ENCODE measurements around the gene C22orf39. TPM values are rescaled to one million over a fixed set of nuclear protein-coding genes. Genes with fewer than 3 reads are reported as not detected.

The C22orf39 gene
- total RNA-seq, 4 donors from 2014 or later = 46.8 to 47.9 (median 47.1) TPM

DNA sequence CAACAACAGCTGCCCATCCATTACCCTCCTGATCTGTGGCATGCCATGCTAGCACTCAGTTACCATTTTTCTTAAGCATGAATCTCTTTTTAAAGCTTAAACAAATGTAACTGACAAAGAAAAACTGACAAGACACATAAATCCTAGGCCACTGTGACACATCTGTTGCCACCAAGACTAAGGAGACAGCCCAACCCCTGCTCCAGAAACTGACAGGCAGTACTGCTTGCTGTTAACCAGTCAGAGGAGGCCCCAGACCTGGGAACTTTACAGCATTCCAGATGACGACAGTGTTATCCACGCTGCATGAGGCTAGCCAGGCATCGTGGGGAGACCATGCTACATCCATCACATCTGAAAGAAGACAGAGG is 49.8 kb downstream of the C22orf39 start:
- Histone ChIP-seq H3K4me3 (no peak overlapping the region), H3K36me3 (peaks cover 0 to 86% (median 0%) of the 10 kb centered on the region in 3 donors), H3K27me3 (no peaks in the 10 kb centered on the region), H3K4me1 (no peaks in the 10 kb centered on the region), H3K27ac (no peak overlapping the region), H3K9me3 (no peaks in the 10 kb centered on the region)
- TF ChIP-seq, protein P1, sequence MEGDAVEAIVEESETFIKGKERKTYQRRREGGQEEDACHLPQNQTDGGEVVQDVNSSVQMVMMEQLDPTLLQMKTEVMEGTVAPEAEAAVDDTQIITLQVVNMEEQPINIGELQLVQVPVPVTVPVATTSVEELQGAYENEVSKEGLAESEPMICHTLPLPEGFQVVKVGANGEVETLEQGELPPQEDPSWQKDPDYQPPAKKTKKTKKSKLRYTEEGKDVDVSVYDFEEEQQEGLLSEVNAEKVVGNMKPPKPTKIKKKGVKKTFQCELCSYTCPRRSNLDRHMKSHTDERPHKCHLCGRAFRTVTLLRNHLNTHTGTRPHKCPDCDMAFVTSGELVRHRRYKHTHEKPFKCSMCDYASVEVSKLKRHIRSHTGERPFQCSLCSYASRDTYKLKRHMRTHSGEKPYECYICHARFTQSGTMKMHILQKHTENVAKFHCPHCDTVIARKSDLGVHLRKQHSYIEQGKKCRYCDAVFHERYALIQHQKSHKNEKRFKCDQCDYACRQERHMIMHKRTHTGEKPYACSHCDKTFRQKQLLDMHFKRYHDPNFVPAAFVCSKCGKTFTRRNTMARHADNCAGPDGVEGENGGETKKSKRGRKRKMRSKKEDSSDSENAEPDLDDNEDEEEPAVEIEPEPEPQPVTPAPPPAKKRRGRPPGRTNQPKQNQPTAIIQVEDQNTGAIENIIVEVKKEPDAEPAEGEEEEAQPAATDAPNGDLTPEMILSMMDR (IDR thresholded peaks at IDR 0.05) = no peak
- TF ChIP-seq POLR2A (IDR thresholded peaks at IDR 0.05) = no peak
- no peak for DNase-seq

DNA sequence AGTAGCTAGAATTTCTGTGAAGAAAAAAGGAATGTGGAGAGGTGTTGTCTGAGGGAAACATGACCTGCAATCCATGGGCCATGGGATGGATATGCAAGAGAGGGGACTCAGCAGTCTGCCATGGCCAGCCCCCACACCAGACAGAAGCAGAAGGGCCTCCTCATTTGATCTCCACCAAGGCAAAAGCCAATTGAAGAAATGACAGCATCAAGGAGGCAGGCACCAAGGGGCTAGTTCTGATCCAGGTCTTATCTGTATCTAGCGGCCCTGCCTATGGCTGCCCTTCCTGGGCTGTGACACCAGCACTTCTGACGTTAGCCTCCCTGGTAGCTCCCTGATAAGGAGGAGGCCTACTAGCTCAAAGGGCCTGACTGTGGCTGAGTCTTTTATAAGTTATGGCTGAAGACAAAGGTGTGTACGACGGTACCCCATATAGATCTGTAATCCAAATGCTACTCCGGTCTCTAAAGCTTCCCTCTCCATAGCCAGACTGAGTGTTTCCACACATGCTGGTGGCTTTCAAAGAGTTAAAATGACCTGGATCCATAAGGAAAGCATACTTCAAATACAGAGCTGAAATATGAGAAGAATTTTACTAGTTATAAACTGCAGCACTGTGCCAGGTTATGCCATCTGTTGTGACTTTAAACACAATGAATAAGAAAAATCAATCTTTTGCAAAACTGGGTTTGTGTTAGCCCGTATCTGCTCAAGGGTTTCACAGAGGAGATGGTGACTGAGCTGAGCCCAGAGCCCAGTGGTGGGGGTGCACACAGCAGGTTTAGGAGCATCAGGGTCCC is 50.4 kb downstream of the C22orf39 start:
- DNase-seq = no peak
- Histone ChIP-seq H3K4me1 (no peaks in the 10 kb centered on the region), H3K27ac (no peak overlapping the region), H3K4me3 (no peak overlapping the region), H3K27me3 (no peaks in the 10 kb centered on the region), H3K36me3 (peaks cover 0 to 92% (median 0%) of the 10 kb centered on the region in 3 donors), H3K9me3 (no peaks in the 10 kb centered on the region)
- no peak for TF ChIP-seq POLR2A (IDR thresholded peaks at IDR 0.05)
- TF ChIP-seq, protein P1 (IDR thresholded peaks at IDR 0.05) = no peak

DNA sequence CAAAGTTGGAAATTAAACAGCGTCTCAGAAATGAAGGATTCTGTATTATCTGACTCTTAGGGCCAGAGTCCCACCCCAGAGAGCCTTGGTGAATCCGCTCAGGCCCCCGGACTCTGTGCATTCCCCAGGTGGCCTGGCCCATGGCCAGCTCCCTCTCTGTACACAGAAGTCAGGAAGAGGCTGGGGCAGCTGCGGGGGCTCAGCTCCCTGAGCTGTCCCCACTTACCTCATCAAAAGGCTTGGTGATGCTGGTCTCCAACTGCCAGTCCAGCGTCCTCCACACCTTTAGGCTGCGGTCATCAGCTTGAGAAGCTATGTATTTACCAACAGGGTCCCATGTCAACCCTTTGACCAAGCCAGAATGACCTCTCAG is 51.0 kb downstream of the C22orf39 start:
- Histone ChIP-seq H3K4me3 (no peak overlapping the region), H3K27me3 (no peaks in the 10 kb centered on the region), H3K9me3 (no peaks in the 10 kb centered on the region), H3K36me3 (peaks cover 0 to 93% (median 0%) of the 10 kb centered on the region in 3 donors), H3K27ac (no peak overlapping the region), H3K4me1 (no peaks in the 10 kb centered on the region)
- no peak for TF ChIP-seq POLR2A (IDR thresholded peaks at IDR 0.05)
- TF ChIP-seq, protein P1 (IDR thresholded peaks at IDR 0.05) = no peak
- no peak for DNase-seq

DNA sequence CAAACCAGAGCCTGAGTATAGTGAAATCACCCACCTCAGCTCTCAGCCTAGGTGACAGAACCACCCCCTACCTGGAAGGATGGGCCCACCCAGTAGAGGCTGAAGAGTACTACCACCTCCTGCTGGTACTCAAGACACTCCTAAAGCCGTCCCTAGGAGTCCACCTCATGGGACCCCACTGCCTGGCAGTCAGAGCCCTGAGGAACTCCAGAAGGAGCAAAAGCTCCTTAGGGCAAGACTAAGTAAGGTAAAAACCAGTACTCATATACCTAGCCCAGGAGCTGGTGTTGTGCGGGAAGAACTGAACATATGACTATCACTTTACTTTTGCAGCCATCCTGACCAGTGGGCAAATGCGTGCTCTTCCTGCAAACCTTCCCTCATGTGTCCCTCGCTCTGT is 52.2 kb downstream of the C22orf39 start:
- no peak overlapping the region for H3K27ac ChIP-seq
- H3K36me3 ChIP-seq = peaks cover 0 to 94% (median 0%) of the 10 kb centered on the region in 3 donors

DNA sequence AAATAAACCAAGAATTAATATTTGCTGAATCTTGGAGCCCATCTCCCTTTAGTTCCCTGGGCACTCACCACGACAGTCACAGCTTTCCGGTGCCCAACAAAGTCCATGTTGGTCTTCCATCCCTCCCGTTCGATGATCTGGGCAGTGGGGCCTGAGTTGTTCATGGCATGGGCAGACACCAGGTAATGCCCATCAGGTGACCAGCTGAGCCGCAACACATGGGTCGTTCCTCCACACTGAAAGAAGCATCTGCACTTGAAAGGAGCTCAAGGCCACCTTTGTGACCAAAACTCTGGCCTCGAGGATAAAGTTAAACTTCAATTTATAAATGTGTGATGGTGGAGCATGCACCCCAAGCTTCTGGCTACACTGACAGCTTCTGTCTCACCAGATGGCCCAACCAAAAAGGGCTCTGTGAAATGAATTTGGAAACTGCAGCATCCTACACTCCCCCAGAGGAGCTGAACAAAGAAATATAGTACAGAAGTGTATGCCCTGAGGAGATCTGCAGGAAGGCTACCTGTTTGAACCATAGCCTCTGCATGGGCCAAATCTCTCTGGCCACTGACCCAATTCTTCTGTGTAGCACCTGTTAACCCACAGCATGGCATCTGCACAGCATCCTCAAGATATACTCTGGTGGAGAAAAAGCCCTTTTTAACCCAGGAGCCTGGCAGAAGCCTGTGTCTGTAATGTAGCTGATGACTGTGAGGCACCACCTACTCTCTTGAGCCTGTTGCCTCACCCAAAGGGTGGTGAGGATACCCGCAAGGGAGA is 53.0 kb downstream of the C22orf39 start:
- Histone ChIP-seq H3K4me1 (no peaks in the 10 kb centered on the region), H3K36me3 (peaks cover 0 to 94% (median 0%) of the 10 kb centered on the region in 3 donors), H3K4me3 (no peak overlapping the region), H3K27ac (no peak overlapping the region), H3K27me3 (no peaks in the 10 kb centered on the region), H3K9me3 (no peaks in the 10 kb centered on the region)
- no peak for TF ChIP-seq POLR2A (IDR thresholded peaks at IDR 0.05)
- TF ChIP-seq, protein P1 (IDR thresholded peaks at IDR 0.05) = no peak
- no peak for DNase-seq

More for the DNA sequence above, 52.2 kb downstream of the C22orf39 start:
- Histone ChIP-seq H3K27me3 (no peaks in the 10 kb centered on the region), H3K9me3 (no peaks in the 10 kb centered on the region), H3K4me3 (no peak overlapping the region), H3K4me1 (no peaks in the 10 kb centered on the region)
- TF ChIP-seq POLR2A (IDR thresholded peaks at IDR 0.05) = no peak
- TF ChIP-seq, protein P1 (IDR thresholded peaks at IDR 0.05) = no peak
- no peak for DNase-seq

Measured in Peyer's patch (tissue), 4 donors.